Bone marrow (tissue), 2 donors: Measurements from ENCODE around the gene TPRN.
A peak's percentile ranks its signal among the peaks of the same experiment; 100 is the strongest.

Experiments
- DNase-seq, 2 donors: peaks; one replicate each; lab custom pipeline; 2025; lab: John Stamatoyannopoulos, UW

TPRN gene

DNA sequence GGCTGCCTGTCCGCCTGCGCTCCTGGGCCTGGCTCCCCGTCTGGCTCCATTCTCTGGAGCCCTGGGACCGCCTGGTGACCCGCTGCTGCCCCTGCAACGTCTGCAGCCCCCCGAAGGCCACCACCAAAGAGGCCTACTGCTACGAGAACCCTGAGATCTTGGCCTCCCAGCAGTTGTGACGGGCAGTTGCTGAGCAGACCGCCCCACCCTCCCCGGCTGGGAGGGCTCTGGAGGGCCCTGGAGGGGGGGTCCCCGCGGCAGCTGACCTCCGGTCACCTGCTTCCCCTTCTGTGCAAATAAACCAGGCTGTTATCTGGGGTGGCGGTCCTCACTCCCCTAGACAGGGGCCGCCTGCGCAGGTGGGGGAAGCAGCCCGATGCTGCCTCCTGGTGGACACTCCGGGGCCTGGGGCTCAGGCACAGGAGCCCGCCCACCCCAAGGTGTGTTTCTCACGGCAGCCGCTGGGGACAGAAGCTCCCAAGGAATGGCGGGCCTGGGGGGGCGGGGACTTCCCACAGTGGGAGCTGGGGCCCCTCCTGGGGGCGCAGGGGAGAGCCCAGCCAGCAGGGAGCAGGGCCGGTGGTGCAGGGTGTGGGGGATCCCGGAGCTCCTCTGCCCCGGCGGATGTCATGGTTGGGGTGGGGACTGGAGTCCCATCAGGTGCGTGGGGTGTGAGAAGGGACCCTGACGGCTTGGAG lies 35.8 kb upstream of the TPRN start:
- DNase-seq, result peak; percentile 59 to 74

DNA sequence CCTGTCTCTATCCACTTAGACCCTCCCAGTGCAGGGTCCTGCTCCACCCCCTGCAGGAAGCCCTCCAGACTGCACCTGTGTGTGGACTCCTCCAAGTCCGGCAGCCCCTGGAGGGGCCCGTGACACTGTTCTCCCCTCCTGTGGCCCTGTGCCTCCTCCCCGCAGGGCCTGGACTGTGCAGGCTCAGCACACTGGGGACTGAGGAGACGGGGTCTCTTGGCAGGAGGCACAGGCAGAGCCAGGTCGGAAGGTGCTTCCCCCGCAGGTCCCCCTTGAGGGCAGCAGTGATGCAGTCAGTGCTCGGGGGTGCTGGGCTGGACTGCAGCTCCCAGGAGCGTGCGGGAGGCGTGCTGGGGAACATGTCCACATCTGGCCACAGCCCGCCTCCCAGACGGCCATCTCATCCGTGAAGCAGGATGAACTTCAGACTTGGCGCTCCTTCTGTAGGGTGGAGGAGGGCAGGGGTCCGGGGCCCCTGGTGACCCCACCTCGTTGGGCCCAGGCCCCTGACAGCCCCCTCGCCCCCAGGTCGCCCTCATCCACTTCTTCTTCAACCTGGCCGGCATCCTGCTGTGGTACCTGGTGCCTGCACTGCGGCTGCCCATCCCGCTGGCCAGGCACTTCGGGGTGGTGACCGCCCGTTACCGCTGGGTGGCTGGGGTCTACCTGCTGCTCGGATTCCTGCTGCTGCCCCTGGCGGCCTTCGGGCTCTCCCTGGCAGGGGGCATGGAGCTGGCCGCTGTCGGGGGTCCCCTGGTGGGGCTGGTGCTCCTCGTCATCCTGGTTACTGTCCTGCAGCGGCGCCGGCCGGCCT lies 35.1 kb upstream of the TPRN start:
- no peak for DNase-seq

DNA sequence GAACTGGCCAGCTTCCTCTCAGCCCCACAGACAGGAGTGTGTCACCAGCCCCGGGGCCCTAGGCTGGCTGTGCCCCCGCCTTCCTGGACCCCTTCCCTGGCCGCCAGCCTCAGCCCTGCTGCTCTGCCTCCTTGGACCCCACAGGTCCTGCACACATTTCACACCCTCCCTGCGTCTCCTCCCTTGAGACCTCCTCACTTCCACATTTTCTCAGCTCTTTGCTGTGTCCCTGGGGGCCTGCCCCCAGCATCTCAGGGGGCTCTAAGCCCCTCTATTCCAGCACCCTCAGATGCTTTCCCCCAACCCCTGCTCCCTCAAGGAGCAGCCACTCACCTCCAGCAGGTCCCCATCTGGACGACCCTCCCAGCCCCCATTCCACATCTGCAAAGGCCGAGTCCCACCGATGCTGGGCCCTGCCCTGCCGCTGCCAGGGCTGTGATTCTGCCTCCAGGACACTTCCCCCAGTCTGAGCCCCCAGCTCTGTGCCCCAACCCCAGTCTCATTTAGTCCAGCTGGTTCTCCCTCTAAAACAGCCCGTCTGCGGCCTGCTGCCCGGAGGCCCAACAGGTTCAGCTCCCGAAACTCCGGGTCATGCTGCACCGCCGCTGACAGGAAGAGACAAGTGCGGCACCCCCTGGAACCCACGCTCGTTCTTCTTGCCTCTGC lies 34.4 kb upstream of the TPRN start:
- DNase-seq, result no peak

DNA sequence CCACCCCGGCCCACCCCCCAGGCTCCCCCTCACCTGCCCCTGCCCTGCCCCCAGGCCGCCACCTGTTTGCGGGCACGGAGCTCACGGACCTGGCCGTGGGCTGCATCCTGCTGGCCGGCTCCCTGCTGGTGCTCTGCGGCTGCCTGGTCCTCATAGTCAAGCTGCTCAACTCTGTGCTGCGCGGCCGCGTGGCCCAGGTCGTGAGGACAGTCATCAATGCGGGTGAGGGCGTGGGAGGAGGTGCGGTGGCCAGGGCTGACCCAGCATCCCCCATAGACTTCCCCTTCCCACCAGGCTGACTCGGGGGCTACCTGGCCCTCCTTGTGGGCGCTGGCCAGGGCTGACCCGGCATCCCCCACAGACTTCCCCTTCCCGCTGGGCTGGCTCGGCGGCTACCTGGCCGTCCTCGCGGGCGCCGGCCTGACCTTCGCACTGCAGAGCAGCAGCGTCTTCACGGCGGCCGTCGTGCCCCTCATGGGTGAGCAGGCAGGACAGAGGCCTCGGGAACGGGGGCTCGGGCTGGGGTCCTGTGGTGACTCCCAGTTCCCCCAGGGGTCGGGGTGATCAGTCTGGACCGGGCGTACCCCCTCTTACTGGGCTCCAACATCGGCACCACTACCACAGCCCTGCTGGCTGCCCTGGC lies 33.6 kb upstream of the TPRN start:
- DNase-seq, result no peak

DNA sequence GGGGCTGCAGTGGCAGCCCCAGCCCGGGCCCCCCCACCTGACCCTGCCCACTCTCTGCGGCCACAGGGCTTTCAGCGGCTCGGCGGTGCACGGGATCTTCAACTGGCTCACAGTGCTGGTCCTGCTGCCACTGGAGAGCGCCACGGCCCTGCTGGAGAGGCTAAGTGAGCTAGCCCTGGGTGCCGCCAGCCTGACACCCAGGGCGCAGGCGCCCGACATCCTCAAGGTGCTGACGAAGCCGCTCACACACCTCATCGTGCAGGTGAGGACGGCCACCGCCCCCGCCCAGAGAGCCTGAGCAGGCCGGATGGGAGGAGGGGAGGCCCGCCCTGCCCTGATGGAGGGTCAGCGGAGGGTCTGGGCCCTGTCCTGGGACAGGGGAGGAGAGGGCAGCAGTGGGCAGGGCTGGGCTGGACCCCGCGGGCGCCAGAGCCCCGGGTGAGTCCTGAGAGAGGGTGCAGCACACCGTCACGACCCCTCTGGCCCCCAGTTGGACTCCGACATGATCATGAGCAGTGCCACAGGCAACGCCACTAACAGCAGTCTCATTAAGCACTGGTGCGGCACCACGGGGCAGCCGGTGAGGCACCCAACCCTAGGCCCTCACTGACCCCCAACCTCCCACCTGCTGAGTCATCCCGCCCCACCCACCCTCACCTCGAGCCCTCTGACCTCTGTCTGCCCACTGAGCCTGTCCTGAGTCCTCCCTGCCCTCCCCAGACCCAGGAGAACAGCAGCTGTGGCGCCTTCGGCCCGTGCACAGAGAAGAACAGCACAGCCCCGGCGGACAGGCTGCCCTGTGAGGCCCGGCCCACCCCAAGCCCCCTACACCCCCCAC lies 32.8 kb upstream of the TPRN start:
- no peak for DNase-seq

DNA sequence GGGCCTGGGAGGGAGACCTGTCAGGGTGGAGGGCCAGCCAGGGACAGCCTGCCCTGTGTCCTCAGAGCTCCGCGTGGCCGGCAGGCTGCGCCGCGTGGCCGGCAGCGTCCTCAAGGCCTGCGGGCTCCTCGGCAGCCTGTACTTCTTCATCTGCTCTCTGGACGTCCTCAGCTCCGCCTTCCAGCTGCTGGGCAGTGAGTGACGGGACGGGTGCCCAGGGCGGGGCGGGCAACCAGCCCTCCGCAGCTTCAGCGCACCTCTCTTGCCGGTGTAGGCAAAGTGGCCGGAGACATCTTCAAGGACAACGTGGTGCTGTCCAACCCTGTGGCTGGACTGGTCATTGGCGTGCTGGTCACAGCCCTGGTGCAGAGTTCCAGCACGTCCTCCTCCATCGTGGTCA lies 32.0 kb upstream of the TPRN start:
- no peak for DNase-seq

DNA sequence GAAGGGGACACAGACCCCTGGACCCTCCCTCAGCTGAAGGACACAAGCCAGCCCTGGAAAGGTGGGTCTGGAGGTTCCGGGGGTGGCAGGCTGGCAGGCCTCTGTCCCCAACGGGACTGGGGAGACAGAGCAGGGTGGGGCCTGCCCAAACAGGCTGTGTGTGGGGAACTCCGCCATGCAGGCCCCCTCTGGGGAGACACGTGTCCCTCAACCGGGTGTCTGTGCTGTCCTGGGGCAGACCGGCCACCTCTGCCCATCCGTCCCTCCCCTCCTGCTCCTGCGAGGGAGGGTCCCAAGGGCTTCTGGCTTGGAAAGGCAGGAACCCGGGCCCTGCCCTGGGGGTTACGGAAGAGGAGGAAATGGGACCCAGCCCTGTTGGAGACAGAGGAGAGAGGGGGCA lies 31.6 kb upstream of the TPRN start:
- no peak for DNase-seq

DNA sequence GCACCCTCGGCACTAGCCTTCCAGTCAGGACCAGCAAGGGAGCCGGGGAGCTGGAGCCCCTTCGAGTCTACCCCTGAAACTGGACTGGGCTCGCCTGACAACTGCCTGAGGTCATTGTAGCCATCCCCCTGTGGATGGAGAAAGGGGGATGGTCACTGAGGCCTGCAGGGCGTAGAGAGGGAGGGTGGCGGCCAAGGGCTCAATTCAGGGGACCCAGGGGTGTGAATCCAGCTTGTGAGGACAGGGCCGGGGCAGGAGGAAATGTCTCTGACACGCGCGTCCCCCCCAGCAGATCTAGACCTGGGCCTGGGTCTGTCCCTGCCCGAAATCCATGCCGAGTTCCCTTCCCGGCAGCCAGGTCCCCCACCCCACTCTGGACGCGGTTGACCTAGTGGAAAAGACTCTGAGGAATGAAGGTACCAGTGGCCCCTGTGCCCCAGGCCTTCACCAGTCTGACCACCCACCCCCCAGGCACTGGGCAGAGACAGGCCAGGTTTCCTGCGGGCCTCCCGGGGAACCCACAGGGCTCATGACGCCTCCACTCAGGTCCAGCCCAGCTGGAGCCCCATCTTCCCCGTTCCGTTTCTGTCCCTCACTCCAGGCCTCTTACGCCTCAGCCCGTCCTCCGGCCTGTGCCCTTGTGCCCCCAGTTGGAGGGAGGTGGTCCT lies 31.0 kb upstream of the TPRN start:
- DNase-seq, result no peak

DNA sequence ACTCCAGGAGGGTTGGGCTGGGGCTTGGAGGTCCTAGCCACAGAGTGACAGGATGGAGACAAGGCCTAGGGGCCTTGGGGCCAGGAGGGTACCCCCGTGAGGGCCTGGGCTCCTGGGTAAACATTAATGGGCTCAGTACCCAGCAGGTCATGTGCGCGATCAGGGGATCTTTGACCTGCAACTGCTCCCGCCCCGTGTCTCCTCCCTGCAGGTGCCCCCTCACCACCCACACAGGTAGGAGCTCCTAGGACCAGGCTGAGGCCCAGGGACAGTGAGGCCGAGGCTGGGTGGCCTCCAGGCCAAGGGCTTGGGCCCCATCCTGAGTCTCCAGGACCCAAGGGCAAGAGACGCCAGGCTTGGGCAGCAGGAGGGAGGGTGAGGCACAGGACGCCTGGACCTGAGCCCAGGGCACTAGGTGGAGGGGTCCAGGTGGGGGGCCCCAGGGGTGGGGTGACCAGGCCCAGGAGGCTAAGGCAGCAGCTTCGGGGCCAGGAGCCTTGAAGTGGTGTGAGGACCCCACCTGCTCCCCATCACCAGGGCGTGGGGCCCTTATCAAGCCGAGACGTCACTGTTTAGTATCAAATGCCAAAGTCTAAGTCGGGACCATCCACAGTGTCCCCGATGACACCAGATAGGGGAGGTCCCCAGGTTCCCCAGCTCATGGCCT lies 30.3 kb upstream of the TPRN start, which contains the start of gene SLC34A3:
Gene SLC34A3 (plus strand): TSS at position 197 of the 667 bp plus-strand sequence. CDS start 802 bp downstream, outside the sequence.
- no peak for DNase-seq

DNA sequence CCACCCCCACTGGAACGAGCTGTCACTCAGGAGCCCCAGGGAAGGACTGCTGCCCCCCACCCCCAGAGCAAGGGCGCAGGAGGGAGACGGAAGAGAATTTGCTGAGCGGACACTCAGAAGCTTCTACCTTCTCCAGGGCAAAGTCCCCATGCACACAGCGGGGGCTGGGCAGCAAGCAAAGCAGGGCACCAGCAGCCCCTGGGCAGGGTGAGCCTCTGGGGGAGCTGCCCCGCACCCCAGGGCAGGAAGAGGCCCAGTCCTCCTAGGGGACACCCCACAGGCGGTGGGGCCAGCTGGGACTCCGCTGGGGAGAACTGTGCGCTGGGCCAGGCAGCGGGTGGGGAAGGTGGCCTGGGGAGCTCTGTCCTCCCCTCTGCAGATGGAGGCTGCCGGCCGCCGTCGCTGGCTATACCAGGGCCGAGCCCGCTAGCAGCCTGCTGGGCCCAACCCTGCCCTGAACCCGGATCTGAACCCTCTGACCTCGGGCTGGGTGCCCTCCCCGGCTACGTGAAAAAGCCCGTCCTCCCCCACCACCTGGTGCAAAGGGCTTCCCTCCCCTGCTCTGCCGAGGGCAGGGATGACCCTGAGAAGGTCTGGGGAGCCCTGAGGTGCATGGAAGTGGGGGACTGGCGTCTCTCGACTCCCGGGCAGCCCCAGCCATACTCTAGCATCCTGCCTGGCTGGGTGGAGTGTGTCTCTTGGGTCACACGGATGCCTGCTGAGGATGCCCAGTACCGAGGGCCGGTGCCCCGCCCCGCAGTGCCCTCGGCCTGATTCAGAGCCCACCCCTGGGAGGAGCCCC lies 29.6 kb upstream of the TPRN start:
- no peak for DNase-seq

DNA sequence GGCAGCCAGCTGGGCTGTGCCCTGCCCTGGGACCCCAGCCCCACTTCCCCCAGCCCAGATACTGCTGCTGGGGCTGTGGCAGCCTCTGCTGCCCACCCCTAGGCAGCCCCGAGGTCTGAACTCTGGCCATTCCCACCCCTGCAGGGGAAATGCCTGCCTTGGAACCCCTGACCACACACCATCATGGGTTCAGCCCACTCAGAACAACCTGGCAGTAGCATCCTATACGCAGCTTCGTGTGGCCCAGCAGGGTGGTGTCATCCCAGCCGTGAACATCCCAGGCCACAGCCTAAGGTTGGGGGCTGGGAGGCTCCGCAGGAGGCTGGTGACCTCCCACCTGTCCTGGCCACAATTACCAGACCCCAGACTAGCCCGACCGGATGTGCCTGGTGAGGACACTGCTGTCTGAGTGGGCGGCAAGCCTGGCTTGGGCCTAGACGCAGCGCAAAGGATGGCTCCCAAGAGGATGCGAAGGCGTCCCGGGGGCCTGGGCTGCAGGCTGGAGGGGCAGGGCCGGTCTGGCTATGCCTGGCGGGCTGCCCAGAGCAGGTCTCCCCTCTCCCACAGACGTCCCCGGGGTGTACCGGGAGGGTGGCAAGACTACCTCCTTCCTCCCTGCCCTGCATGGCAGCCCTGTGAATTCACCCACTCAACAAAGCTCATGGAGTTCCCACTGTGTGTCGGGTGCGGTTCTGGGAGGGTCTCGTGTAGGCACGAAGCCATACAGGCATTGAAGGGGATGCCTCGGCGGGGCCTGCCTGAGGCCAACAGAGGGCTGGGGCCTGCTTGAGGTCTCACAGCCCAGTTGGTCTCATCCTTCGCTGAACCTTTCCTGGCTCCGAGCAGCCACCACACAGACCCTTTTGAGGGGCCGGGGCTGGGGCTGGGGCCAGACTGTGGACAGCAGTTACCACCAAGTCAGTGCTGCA lies 28.7 kb upstream of the TPRN start:
- no peak for DNase-seq

DNA sequence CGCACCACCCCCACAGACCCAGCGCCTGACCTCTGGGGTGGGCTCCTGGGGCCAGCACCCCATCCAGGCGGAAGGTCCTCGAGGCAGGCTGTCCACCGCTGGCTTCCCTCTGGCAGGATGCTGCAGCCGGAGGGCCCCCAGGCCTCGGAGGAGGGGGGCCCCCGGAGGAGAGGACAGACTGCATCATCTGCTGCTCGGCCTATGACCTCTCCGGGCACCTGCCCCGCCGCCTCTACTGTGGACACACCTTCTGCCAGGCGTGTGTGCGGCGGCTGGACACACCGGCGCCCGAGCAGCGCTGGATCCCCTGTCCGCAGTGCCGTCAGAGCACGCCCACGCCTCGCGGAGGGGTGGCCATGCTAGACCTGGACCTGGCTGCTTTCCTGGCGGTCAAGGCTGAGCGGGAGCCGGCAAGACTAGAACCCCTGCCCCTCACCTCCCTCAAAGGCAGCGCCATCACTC lies 28.0 kb upstream of the TPRN start:
- no peak for DNase-seq

DNA sequence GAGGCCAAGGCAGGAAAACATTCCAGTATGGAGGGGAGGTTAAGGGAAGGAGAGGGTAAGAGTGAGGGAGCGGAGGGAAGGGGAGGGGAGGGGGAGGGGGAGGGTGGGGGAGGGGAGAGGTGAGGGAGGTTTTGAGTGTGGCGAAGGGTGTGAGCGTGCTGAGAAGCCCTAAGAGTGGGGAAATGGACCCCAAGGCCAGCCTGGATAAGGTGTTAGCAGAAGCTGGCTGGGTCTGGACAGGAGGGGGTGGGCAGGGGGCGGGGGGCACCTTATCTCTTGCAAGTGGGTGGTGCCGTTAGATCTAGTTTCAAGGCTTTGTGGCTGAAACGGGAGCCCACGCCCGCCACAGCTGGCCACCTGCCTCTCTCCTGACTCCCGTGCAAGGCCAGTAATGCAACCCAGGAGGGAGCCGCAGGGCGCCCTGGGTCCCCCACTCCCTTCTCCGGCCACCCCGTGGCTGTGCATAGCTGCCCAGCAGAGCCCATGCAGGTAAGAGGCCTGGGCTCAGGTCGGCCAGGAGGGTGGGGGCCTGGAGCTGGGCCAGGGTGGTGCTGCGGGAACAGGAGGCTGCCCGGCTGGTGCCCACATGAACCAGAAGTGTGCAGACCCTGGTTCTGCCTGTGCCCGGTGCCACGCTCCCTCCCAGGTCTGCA lies 27.4 kb upstream of the TPRN start:
- no peak for DNase-seq

DNA sequence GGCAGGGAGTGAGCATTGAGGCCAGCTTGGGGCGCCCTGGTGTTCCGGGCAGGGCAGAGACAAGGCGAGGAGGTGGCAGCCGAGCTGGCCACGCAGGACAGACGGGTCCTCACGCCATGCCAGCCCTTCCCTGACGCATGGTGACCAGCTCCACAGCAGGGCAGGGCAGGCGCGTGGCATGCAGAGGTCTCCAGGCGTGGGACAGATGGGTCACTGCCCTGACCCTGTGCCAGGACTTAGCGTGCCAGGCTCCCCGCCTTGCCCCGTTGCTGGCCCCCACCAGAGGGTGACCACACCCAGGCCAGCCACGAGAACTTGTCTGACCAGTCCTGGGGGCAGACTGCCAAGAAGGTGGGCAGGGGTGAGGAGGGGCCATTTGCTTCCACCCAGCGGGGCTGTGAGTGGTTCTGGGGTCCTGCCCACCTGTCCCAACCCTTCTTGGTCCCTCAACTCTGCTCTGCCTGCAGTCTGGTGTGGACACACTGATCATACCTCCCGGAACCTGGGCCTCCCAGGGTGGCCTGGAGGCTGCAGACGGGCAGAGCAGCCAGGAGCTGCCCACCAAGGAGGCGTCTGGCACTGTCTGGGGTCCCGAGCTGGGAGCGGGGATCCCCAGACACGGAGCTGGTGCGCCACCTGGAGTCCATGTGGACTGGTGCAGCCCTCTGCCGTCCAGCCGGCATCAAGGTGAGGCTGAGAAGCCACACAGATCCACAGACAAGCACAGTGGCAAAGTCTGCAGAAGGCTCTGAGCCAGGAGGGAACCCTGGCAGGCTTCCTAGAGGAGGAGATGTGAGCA lies 26.7 kb upstream of the TPRN start, which contains the start of gene RNF224:
Gene RNF224 (plus strand): TSS at position 449 of the 799 bp plus-strand sequence. CDS start 834 bp downstream, outside the sequence.
- DNase-seq, result peak; percentile 37 to 48

DNA sequence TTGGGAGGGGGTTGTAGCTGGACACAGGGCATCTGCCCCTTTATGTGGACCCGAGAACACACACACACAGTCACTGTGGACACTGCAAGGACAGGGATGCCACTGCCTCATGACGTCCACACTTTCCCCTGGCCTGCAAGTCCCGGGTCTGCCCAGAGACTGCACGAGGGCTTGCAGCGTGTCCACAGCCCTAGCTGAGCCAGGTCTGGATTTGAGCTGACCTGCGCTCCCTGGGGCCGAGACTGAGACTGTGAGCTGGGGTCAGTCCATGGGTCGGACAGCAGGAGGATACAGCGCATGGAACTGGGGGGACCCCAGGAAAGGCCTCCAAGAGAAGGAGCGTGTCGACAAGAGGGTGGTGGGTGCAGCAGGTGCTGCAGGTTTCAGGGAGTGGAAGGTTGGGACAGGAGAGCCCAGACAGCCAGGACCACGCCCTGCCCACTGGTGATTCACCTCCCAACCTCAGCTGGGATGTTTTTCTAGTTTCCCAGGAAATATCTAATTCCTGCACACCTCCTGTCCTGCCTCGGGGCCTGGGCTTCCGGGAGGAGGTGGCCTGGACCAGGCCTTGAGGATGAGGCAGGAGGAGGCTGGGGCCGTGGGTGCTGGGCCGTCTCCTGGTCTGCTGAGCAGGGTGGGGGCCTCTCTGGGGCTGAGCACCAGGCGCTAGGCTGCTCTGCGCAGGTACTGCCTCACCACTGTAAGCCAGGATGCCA lies 26.0 kb upstream of the TPRN start:
- DNase-seq, result no peak

DNA sequence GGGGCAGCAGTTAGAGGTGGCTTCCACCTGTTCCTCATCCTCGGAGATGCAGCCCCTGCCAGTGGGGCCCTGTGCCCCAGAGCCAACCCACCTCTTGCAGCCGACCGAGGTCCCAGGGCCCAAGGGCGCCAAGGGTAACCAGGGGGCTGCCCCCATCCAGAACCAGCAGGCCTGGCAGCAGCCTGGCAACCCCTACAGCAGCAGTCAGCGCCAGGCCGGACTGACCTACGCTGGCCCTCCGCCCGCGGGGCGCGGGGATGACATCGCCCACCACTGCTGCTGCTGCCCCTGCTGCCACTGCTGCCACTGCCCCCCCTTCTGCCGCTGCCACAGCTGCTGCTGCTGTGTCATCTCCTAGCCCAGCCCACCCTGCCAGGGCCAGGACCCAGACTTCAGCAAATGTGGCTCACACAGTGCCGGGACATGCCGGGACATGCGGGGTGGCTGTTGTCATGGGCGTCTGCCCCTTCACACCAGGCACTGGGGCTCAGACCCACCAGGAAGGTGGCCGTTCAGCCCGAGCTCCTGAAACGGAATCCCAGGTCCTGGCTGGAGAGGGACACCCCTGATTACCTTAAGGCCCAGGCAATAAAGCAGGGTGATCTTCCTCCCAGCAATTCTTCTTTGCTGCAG lies 25.3 kb upstream of the TPRN start:
- DNase-seq, result no peak
